HL-60 (cell line): Measurements from ENCODE around the gene MAPRE2.

Source experiments
- CTCF ChIP-seq: IDR thresholded peaks from one replicate; pipeline ENCODE4 v1.5.1; 2011; ENCODE audit warnings: low read length, control low read depth, inconsistent platforms; ENCODE audit not compliant: insufficient read depth
- GABPA ChIP-seq: IDR thresholded peaks from 2 replicates; pipeline ENCODE4 v1.6.1; 2012; ENCODE audit warnings: low read depth
- POLR2AphosphoS5 ChIP-seq: IDR thresholded peaks from 2 replicates; pipeline ENCODE4 v1.6.1; 2012; ENCODE audit warnings: low read depth
- REST ChIP-seq: IDR thresholded peaks from 2 replicates; pipeline ENCODE4 v1.6.1; 2012; ENCODE audit warnings: low read depth; ENCODE audit not compliant: insufficient replicate concordance
- SPI1 ChIP-seq: IDR thresholded peaks from 2 replicates; pipeline ENCODE4 v1.6.1; 2012; ENCODE audit warnings: low read depth, mild to moderate bottlenecking, borderline replicate concordance

- no peak for TF ChIP-seq CTCF
- no peak for TF ChIP-seq REST
- TF ChIP-seq SPI1: no peak
- no peak for TF ChIP-seq POLR2AphosphoS5
- TF ChIP-seq GABPA: no peak
These were observed 68.8 kb downstream of the MAPRE2 start for GRCh38 chr18:35110059-35110458.
